ENCODE results near the gene KRT12.
A peak's percentile ranks its signal among the peaks of the same experiment; 100 is the strongest.

Gene KRT12

GRCh38 chr17:40866838-40867237 is at the start of gene KRT12:
Gene KRT12 (minus strand): TSS chr17:40867223. CDS start chr17:40867186, 37 bp downstream.
- no peak for DNase-seq (ENCODE audit: low read depth in 2 of 2)

GRCh38 chr17:40916366-40916765 is 49.3 kb upstream of the KRT12 start:
- DNase-seq (ENCODE audit: low read depth in 2 of 2): no peak

- DNase-seq (ENCODE audit: low read depth in 2 of 2): no peak
These were observed 48.8 kb upstream of the KRT12 start for GRCh38 chr17:40915721-40916256.

- DNase-seq (ENCODE audit: low read depth in 2 of 2): no peak
These were observed 48.2 kb upstream of the KRT12 start for GRCh38 chr17:40915199-40915661.

GRCh38 chr17:40914075-40914855 is 47.2 kb upstream of the KRT12 start:
- no peak for DNase-seq (ENCODE audit: low read depth in 2 of 2)

- DNase-seq (ENCODE audit: low read depth in 2 of 2): no peak
These were observed 45.6 kb upstream of the KRT12 start for GRCh38 chr17:40912486-40913210.

- DNase-seq (ENCODE audit: low read depth in 2 of 2): no peak
These were observed 43.4 kb upstream of the KRT12 start for GRCh38 chr17:40910441-40910841.

GRCh38 chr17:40909755-40910154 is 42.7 kb upstream of the KRT12 start:
- DNase-seq (ENCODE audit: low read depth in 2 of 2): no peak

- peak; percentile 26 to 32 for DNase-seq (ENCODE audit: low read depth in 2 of 2)
These were observed 42.3 kb upstream of the KRT12 start for GRCh38 chr17:40909351-40909750.

GRCh38 chr17:40906613-40907012 is 39.6 kb upstream of the KRT12 start:
- DNase-seq (ENCODE audit: low read depth in 2 of 2): no peak

- DNase-seq (ENCODE audit: low read depth in 2 of 2): no peak
These were observed 38.3 kb upstream of the KRT12 start for GRCh38 chr17:40905370-40905769.

GRCh38 chr17:40903129-40903847 is 36.3 kb upstream of the KRT12 start:
- DNase-seq (ENCODE audit: low read depth in 2 of 2): no peak

GRCh38 chr17:40902498-40902897 is 35.5 kb upstream of the KRT12 start:
- DNase-seq (ENCODE audit: low read depth in 2 of 2): no peak

- no peak for DNase-seq (ENCODE audit: low read depth in 2 of 2)
These were observed 35.0 kb upstream of the KRT12 start for GRCh38 chr17:40901981-40902474.

- DNase-seq (ENCODE audit: low read depth in 2 of 2): no peak
These were observed 33.9 kb upstream of the KRT12 start for GRCh38 chr17:40900809-40901356.

- DNase-seq (ENCODE audit: low read depth in 2 of 2): no peak
These were observed 30.0 kb upstream of the KRT12 start for GRCh38 chr17:40896916-40897455.

GRCh38 chr17:40895106-40895730 is 28.2 kb upstream of the KRT12 start:
- DNase-seq (ENCODE audit: low read depth in 2 of 2): no peak

GRCh38 chr17:40888196-40888720 is 21.2 kb upstream of the KRT12 start:
- DNase-seq (ENCODE audit: low read depth in 2 of 2): no peak

- no peak for DNase-seq (ENCODE audit: low read depth in 2 of 2)
These were observed 19.1 kb upstream of the KRT12 start for GRCh38 chr17:40886090-40886489.

- DNase-seq (ENCODE audit: low read depth in 2 of 2): no peak
These were observed 17.9 kb upstream of the KRT12 start, which contains the start of gene KRT20 for GRCh38 chr17:40884708-40885512. Gene KRT20 (minus strand): TSS chr17:40885242. CDS start chr17:40885185, 57 bp downstream.
